Chondrocyte (in vitro differentiated cells): ENCODE results near the gene NGLY1. TPM values are rescaled to one million over a fixed set of nuclear protein-coding genes. Genes with fewer than 3 reads are reported as not detected.

Experiments
- DNase-seq: peaks from one replicate; pipeline ENCODE4 v3.0.0; 2021; ENCODE audit warnings: mixed read lengths, low spot score
- H3K27ac Mint-ChIP-seq: one replicate; pipeline ENCODE4 v1.8.0; 2021; ENCODE audit warnings: mild to moderate bottlenecking, moderate library complexity, mixed read lengths; ENCODE audit not compliant: unreplicated experiment
- H3K27me3 Mint-ChIP-seq: 2 replicates; pipeline ENCODE4 v1.8.0; 2021; ENCODE audit warnings: low read depth, mixed read lengths
- H3K36me3 Mint-ChIP-seq: 2 replicates; pipeline ENCODE4 v1.8.0; 2021; ENCODE audit warnings: low read depth, mixed read lengths
- H3K4me1 Mint-ChIP-seq: 2 replicates; pipeline ENCODE4 v1.8.0; 2021; ENCODE audit warnings: low read depth, mild to moderate bottlenecking, mixed read lengths
- H3K4me3 Mint-ChIP-seq: one replicate; pipeline ENCODE4 v1.8.0; 2021; ENCODE audit warnings: mild to moderate bottlenecking, moderate library complexity, mixed read lengths; ENCODE audit not compliant: unreplicated experiment
- H3K9me3 Mint-ChIP-seq: 2 replicates; pipeline ENCODE4 v1.8.0; 2021; ENCODE audit warnings: low read depth, mixed read lengths
- total RNA-seq: library from RNA; stranded (reverse); gene quantifications from 3 replicates; pipeline ENCODE4 v1.2.1, GENCODE V29; 2021
- TF ChIP-seq, protein P1 (sequence below): fragments of 200-600 bp; sonication (generic); IDR thresholded peaks from 2 replicates; pipeline ENCODE4 v1.5.0; 2021; ENCODE audit warnings: antibody characterized with exemption, mild to moderate bottlenecking, moderate library complexity

NGLY1 gene
- total RNA-seq, 1 donor from 2014 or later = 29.1 TPM

DNA sequence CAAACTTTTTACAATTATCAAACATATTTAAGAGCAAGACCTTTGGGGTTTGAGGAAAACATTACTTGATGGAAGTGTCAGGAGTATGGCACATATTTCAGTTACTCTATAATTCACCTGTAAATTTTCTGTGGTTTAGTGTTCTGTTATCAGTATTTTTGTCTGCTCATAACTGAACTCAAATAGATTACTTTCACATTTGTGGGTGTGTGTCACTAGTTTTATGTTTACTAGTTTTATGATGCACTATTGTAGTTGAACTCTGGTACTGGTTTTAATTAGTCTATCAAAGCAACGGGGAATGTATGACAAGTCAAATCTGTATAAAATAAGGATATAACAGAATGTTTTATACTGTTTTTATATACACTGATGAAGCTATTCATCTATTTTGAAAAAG, 33.9 kb upstream of the NGLY1 start:
- Mint-ChIP-seq H3K27ac (no peak overlapping the region), H3K9me3 (peaks cover 4% of the 10 kb centered on the region)

DNA sequence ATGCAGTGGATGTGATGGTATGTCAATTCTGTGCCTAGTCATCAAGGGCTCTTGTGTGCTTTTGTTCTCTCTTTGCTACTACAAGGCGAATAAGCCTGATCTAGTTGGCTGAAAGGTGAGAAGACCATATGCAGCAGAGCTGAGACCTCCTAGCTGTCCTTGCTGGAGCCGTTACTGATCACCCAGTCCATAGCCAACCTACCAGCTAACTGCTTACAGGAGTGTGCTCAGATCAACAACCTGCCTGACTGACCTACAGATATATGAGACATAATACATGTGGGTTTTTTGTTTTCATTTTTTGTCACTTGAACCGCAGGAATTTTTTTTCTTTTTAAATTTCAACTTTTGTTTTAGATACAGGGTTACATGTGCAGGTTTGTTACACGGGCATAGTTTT, 29.4 kb upstream of the NGLY1 start:
- no peaks in the 10 kb centered on the region for H3K36me3 Mint-ChIP-seq
- no peaks in the 10 kb centered on the region for H3K4me1 Mint-ChIP-seq
- peaks cover 17% of the 10 kb centered on the region for H3K27me3 Mint-ChIP-seq
- no peak for DNase-seq
- TF ChIP-seq, protein P1, sequence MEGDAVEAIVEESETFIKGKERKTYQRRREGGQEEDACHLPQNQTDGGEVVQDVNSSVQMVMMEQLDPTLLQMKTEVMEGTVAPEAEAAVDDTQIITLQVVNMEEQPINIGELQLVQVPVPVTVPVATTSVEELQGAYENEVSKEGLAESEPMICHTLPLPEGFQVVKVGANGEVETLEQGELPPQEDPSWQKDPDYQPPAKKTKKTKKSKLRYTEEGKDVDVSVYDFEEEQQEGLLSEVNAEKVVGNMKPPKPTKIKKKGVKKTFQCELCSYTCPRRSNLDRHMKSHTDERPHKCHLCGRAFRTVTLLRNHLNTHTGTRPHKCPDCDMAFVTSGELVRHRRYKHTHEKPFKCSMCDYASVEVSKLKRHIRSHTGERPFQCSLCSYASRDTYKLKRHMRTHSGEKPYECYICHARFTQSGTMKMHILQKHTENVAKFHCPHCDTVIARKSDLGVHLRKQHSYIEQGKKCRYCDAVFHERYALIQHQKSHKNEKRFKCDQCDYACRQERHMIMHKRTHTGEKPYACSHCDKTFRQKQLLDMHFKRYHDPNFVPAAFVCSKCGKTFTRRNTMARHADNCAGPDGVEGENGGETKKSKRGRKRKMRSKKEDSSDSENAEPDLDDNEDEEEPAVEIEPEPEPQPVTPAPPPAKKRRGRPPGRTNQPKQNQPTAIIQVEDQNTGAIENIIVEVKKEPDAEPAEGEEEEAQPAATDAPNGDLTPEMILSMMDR = no peak
- H3K4me3 Mint-ChIP-seq = no peak overlapping the region
- H3K9me3 Mint-ChIP-seq = peaks cover 4% of the 10 kb centered on the region
- H3K27ac Mint-ChIP-seq = no peak overlapping the region

More for the DNA sequence above, 33.9 kb upstream of the NGLY1 start:
- no peak overlapping the region for H3K4me3 Mint-ChIP-seq
- peaks cover 12% of the 10 kb centered on the region for H3K27me3 Mint-ChIP-seq
- H3K36me3 Mint-ChIP-seq = no peaks in the 10 kb centered on the region
- TF ChIP-seq, protein P1 = no peak
- H3K4me1 Mint-ChIP-seq = peaks cover 5% of the 10 kb centered on the region
- no peak for DNase-seq

DNA sequence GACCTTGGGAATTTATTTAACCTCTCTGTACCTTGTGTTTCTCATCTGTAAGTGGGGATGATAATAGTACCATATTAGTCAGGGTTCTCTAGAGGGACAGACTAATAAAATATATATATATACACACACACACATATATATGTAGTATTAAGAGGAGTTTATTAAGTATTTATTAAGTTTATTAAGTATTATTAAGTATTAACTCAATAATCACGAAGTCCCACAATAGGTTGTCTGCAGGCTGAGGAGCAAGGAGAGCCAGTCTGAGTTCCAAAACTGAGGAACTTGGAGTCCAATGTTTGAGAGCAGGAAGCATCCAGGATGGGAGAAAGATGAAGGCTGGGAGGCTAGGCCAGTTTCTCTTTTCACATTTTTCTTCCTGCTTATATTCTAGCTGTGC, 21.4 kb upstream of the NGLY1 start:
- Mint-ChIP-seq H3K27me3 (peaks cover 4% of the 10 kb centered on the region), H3K36me3 (no peaks in the 10 kb centered on the region), H3K4me1 (no peaks in the 10 kb centered on the region), H3K27ac (no peak overlapping the region), H3K9me3 (no peaks in the 10 kb centered on the region), H3K4me3 (no peak overlapping the region)
- no peak for DNase-seq
- TF ChIP-seq, protein P1 = no peak

DNA sequence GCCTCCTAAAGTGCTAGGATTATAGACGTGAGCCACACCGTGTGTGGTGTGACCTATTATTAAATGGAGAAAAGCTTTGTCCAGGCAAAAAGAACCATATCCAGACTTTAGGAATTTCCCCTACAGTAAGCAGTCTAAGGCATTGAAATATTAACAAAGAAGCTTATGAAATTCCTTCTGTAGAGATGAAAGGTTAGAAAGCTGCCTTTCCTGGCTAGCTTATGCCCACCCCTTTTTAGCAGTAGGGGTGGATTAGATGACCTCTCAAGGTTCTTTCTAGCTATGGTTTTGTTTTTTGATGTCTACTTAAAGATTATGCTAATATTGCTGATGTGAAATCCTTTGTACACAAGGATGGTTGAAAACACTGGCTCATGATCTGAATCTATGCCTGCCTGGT, 20.6 kb upstream of the NGLY1 start:
- H3K4me3 Mint-ChIP-seq = no peak overlapping the region
- no peak overlapping the region for H3K27ac Mint-ChIP-seq
- H3K36me3 Mint-ChIP-seq = no peaks in the 10 kb centered on the region
- no peak for DNase-seq
- TF ChIP-seq, protein P1 = no peak
- H3K9me3 Mint-ChIP-seq = no peaks in the 10 kb centered on the region
- H3K27me3 Mint-ChIP-seq = peaks cover 3% of the 10 kb centered on the region
- no peaks in the 10 kb centered on the region for H3K4me1 Mint-ChIP-seq

DNA sequence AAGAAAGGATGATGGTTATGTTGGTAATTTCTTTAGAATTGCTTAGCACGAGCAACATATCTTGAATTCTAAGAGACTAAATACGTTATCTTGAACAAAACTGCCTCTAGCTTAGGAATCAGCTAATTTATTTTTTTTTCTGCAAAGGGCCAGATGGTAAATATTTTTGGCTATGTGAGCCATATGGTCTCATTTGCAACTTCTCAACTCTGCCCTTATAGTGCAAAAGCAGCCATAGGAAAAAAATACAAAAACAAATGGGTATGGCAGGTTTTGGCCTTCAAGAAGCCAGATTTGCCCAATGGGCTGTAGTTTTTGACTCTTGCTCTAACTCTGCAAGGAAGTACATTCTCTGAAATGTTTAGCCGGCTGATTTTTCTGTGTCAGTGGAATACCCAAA, 18.5 kb upstream of the NGLY1 start:
- no peak for DNase-seq
- Mint-ChIP-seq H3K4me1 (no peaks in the 10 kb centered on the region), H3K4me3 (no peak overlapping the region), H3K9me3 (no peaks in the 10 kb centered on the region), H3K36me3 (no peaks in the 10 kb centered on the region), H3K27me3 (peaks cover 3% of the 10 kb centered on the region), H3K27ac (no peak overlapping the region)
- TF ChIP-seq, protein P1 = no peak
